Upper lobe of right lung (tissue), 1 donor: ENCODE results near the gene MCCD1. TPM values are rescaled to one million over a fixed set of nuclear protein-coding genes. Genes with fewer than 3 reads are reported as not detected.
A peak's percentile ranks its signal among the peaks of the same experiment; 100 is the strongest.

Experiments
- ATAC-seq: fragments of 200-7000 bp; cut with Tn5 transposase; one replicate; pipeline ENCODE4 v1.9.1; 2020; ENCODE audit warnings: mild to moderate bottlenecking, moderate library complexity
- DNase-seq: peaks from one replicate; pipeline ENCODE4 v3.0.0-alpha.2; 2020
- H3K27ac ChIP-seq: fragments of 200-600 bp; one replicate; pipeline ENCODE4 v1.8.0; 2022
- H3K27me3 ChIP-seq: fragments of 200-600 bp; one replicate; pipeline ENCODE4 v1.8.0; 2022; ENCODE audit warnings: mild to moderate bottlenecking
- H3K36me3 ChIP-seq: fragments of 200-600 bp; one replicate; pipeline ENCODE4 v1.8.0; 2022
- H3K4me1 ChIP-seq: fragments of 200-600 bp; one replicate; pipeline ENCODE4 v1.8.0; 2022
- H3K4me3 ChIP-seq: fragments of 200-600 bp; one replicate; pipeline ENCODE4 v1.8.0; 2022; ENCODE audit warnings: mild to moderate bottlenecking
- H3K9me3 ChIP-seq: fragments of 200-600 bp; one replicate; pipeline ENCODE4 v1.8.0; 2022
- intact Hi-C: fragments of 100-400 bp; cut with DNase I; formaldehyde crosslinking; loops from one replicate; pipeline ENCODE4 v1.11.0; 2022
- total RNA-seq: library from RNA; stranded (reverse); fragmentation: NEBNext Ultra II Directional; extraction: Animal tissue kit (Norgen Biotek cat#: 25700); gene quantifications from one replicate; pipeline ENCODE4 v1.2.1, GENCODE V29; 2021
- TF ChIP-seq, protein P1 (sequence below): fragments of 200-600 bp; IDR thresholded peaks from one replicate; pipeline ENCODE4 v1.8.0; 2022; ENCODE audit warnings: antibody characterized with exemption
- donor health status: DM: no; HTN: yes; CAD: no; lungs with severe emphysema.

Gene MCCD1
- total RNA-seq, 1 donor from 2014 or later, result not detected

DNA sequence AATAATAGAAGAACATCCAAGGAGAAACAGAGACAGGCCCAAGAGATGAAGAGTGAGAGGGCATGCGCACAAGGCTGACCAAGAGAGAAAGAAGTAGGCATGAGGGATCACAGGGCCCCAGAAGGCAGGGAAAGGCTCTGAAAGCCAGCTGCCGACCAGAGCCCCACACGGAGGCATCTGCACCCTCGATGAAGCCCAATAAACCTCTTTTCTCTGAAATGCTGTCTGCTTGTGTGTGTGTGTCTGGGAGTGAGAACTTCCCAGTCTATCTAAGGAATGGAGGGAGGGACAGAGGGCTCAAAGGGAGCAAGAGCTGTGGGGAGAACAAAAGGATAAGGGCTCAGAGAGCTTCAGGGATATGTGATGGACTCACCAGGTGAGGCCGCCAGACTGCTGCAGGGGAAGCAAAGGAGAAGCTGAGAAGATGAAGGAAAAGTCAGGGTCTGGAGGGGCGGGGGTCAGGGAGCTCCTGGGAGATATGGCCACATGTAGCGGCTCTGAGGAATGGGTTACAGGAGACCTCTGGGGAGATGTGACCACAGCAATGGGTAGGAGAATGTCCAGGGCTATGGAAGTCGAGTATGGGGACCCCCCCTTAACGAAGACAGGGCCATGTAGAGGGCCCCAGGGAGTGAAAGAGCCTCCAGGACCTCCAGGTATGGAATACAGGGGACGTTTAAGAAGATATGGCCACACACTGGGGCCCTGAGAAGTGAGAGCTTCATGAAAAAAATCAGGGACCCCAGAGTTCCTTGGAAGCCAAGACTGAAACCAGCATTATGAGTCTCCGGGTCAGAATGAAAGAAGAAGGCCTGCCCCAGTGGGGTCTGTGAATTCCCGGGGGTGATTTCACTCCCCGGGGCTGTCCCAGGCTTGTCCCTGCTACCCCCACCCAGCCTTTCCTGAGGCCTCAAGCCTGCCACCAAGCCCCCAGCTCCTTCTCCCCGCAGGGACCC lies 45.6 kb downstream of the MCCD1 start:
- Histone ChIP-seq H3K27me3 (no peaks in the 10 kb centered on the region), H3K9me3 (no peaks in the 10 kb centered on the region), H3K36me3 (no peaks in the 10 kb centered on the region), H3K4me1 (no peaks in the 10 kb centered on the region), H3K4me3 (no peak overlapping the region), H3K27ac (peak overlapping the region; percentile 17)
- no peak for ATAC-seq
- intact Hi-C loops, result no loop called here
- DNase-seq, result no peak
- TF ChIP-seq, protein P1, sequence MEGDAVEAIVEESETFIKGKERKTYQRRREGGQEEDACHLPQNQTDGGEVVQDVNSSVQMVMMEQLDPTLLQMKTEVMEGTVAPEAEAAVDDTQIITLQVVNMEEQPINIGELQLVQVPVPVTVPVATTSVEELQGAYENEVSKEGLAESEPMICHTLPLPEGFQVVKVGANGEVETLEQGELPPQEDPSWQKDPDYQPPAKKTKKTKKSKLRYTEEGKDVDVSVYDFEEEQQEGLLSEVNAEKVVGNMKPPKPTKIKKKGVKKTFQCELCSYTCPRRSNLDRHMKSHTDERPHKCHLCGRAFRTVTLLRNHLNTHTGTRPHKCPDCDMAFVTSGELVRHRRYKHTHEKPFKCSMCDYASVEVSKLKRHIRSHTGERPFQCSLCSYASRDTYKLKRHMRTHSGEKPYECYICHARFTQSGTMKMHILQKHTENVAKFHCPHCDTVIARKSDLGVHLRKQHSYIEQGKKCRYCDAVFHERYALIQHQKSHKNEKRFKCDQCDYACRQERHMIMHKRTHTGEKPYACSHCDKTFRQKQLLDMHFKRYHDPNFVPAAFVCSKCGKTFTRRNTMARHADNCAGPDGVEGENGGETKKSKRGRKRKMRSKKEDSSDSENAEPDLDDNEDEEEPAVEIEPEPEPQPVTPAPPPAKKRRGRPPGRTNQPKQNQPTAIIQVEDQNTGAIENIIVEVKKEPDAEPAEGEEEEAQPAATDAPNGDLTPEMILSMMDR, result no peak

DNA sequence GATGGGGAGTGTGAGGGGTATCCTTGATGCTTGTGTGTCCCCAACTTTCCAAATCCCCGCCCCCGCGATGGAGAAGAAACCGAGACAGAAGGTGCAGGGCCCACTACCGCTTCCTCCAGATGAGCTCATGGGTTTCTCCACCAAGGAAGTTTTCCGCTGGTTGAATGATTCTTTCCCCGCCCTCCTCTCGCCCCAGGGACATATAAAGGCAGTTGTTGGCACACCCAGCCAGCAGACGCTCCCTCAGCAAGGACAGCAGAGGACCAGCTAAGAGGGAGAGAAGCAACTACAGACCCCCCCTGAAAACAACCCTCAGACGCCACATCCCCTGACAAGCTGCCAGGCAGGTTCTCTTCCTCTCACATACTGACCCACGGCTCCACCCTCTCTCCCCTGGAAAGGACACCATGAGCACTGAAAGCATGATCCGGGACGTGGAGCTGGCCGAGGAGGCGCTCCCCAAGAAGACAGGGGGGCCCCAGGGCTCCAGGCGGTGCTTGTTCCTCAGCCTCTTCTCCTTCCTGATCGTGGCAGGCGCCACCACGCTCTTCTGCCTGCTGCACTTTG lies 46.7 kb downstream of the MCCD1 start, which contains the start of gene TNF:
TNF (plus strand) TSS at position 231 of the 567 bp plus-strand sequence; CDS start at position 408, 177 bp downstream.
- peak; percentile 71 for ATAC-seq
- H3K36me3 ChIP-seq, result no peaks in the 10 kb centered on the region
- no peaks in the 10 kb centered on the region for H3K27me3 ChIP-seq
- TF ChIP-seq, protein P1, result no peak
- no peaks in the 10 kb centered on the region for H3K4me1 ChIP-seq
- peak within 1 kb of the TSS; percentile 55 for H3K27ac ChIP-seq
- no peaks in the 10 kb centered on the region for H3K9me3 ChIP-seq
- H3K4me3 ChIP-seq, result peak within 1 kb of the TSS; percentile 48
- peak; percentile 69 for DNase-seq
- intact Hi-C loops, result no loop called here

DNA sequence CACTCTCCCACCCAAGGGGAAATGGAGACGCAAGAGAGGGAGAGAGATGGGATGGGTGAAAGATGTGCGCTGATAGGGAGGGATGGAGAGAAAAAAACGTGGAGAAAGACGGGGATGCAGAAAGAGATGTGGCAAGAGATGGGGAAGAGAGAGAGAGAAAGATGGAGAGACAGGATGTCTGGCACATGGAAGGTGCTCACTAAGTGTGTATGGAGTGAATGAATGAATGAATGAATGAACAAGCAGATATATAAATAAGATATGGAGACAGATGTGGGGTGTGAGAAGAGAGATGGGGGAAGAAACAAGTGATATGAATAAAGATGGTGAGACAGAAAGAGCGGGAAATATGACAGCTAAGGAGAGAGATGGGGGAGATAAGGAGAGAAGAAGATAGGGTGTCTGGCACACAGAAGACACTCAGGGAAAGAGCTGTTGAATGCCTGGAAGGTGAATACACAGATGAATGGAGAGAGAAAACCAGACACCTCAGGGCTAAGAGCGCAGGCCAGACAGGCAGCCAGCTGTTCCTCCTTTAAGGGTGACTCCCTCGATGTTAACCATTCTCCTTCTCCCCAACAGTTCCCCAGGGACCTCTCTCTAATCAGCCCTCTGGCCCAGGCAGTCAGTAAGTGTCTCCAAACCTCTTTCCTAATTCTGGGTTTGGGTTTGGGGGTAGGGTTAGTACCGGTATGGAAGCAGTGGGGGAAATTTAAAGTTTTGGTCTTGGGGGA lies 47.4 kb downstream of the MCCD1 start:
- ATAC-seq (no peak), DNase-seq (no peak)
- H3K27me3 ChIP-seq, result no peaks in the 10 kb centered on the region
- intact Hi-C loops, result no loop called here
- no peaks in the 10 kb centered on the region for H3K4me1 ChIP-seq
- TF ChIP-seq, protein P1, result no peak
- no peaks in the 10 kb centered on the region for H3K9me3 ChIP-seq
- peak overlapping the region; percentile 48 for H3K4me3 ChIP-seq
- no peaks in the 10 kb centered on the region for H3K36me3 ChIP-seq
- H3K27ac ChIP-seq, result peak overlapping the region; percentile 55

DNA sequence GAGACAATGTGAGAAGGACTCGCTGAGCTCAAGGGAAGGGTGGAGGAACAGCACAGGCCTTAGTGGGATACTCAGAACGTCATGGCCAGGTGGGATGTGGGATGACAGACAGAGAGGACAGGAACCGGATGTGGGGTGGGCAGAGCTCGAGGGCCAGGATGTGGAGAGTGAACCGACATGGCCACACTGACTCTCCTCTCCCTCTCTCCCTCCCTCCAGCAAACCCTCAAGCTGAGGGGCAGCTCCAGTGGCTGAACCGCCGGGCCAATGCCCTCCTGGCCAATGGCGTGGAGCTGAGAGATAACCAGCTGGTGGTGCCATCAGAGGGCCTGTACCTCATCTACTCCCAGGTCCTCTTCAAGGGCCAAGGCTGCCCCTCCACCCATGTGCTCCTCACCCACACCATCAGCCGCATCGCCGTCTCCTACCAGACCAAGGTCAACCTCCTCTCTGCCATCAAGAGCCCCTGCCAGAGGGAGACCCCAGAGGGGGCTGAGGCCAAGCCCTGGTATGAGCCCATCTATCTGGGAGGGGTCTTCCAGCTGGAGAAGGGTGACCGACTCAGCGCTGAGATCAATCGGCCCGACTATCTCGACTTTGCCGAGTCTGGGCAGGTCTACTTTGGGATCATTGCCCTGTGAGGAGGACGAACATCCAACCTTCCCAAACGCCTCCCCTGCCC lies 48.3 kb downstream of the MCCD1 start:
- H3K4me3 ChIP-seq, result peak overlapping the region; percentile 48
- no peak for ATAC-seq
- intact Hi-C loops, result no loop called here
- TF ChIP-seq, protein P1, result no peak
- H3K4me1 ChIP-seq, result peaks cover 7% of the 10 kb centered on the region
- no peaks in the 10 kb centered on the region for H3K9me3 ChIP-seq
- no peaks in the 10 kb centered on the region for H3K36me3 ChIP-seq
- DNase-seq, result no peak
- no peaks in the 10 kb centered on the region for H3K27me3 ChIP-seq
- H3K27ac ChIP-seq, result no peak overlapping the region

DNA sequence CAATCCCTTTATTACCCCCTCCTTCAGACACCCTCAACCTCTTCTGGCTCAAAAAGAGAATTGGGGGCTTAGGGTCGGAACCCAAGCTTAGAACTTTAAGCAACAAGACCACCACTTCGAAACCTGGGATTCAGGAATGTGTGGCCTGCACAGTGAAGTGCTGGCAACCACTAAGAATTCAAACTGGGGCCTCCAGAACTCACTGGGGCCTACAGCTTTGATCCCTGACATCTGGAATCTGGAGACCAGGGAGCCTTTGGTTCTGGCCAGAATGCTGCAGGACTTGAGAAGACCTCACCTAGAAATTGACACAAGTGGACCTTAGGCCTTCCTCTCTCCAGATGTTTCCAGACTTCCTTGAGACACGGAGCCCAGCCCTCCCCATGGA lies 48.8 kb downstream of the MCCD1 start:
- ATAC-seq (no peak), DNase-seq (no peak)
- no peak overlapping the region for H3K4me3 ChIP-seq
- no peaks in the 10 kb centered on the region for H3K36me3 ChIP-seq
- TF ChIP-seq, protein P1, result no peak
- no peak overlapping the region for H3K27ac ChIP-seq
- no peaks in the 10 kb centered on the region for H3K9me3 ChIP-seq
- peaks cover 7% of the 10 kb centered on the region for H3K4me1 ChIP-seq
- intact Hi-C loops, result no loop called here
- H3K27me3 ChIP-seq, result no peaks in the 10 kb centered on the region
